ENCODE measurements around the gene AKR7A2. TPM values are rescaled to one million over a fixed set of nuclear protein-coding genes. Genes with fewer than 3 reads are reported as not detected.

The AKR7A2 gene
- total and polyA plus RNA-seq, 9 of the 15 experiments (the other 6 are each of a cell fraction or from before 2014, with no cell fraction given) = 2.0 to 78.4 (median 49.4) TPM

GRCh38 chr1:19344372-19344810 is 32.4 kb upstream of the AKR7A2 start (continued):
- no peak for TF ChIP-seq FOXP4 (CRISPR knock-in tag; IDR thresholded peaks at IDR 0.05; ENCODE audit: borderline replicate concordance)
- TF ChIP-seq MTA1 (IDR thresholded peaks at IDR 0.05; ENCODE audit: borderline replicate concordance) = no peak
- TF ChIP-seq OTX1 (CRISPR knock-in tag; IDR thresholded peaks at IDR 0.05) = no peak
- no peak for TF ChIP-seq ZNF695 (CRISPR knock-in tag; IDR thresholded peaks at IDR 0.05)
- no peak for TF ChIP-seq U2AF1 (optimal IDR thresholded peaks at IDR 0.05; ENCODE audit: low read depth, low read length)
- 0 out of 2 replicates have a peak, but pooled peaks have one; percentile 16 for TF ChIP-seq MAX (CRISPR knock-in tag; IDR thresholded peaks at IDR 0.05)
- no peak for TF ChIP-seq TCF15 (CRISPR knock-in tag; IDR thresholded peaks at IDR 0.05)
- TF ChIP-seq CGGBP1 (CRISPR knock-in tag; IDR thresholded peaks at IDR 0.05) = no peak
- no peak for TF ChIP-seq TGIF2 (CRISPR knock-in tag; IDR thresholded peaks at IDR 0.05)
- TF ChIP-seq JUNB (CRISPR knock-in tag; conservative IDR thresholded peaks at IDR 0.05) = no peak
- no peak for TF ChIP-seq NFXL1 (CRISPR knock-in tag; IDR thresholded peaks at IDR 0.05)
- TF ChIP-seq ETS2 (tag; IDR thresholded peaks at IDR 0.05; ENCODE audit: borderline replicate concordance, poor library complexity, severe bottlenecking) = no peak
- peak; percentile 65 to 88 for TF ChIP-seq RAD21 (CRISPR knock-in tag; conservative IDR thresholded peaks at IDR 0.05 in 1 of 2, IDR thresholded peaks at IDR 0.05 in 1 of 2)
- no peak for TF ChIP-seq E2F8 (IDR thresholded peaks at IDR 0.05; ENCODE audit: low read depth, partially characterized antibody)
- peak; percentile 43; the same call in 1 of the 2 replicates for TF ChIP-seq RB1 (IDR thresholded peaks at IDR 0.05; ENCODE audit: low read depth)
- TF ChIP-seq FOXO4 (CRISPR knock-in tag; IDR thresholded peaks at IDR 0.05) = no peak
- TF ChIP-seq ZBTB1 (CRISPR knock-in tag; IDR thresholded peaks at IDR 0.05; ENCODE audit: borderline replicate concordance, low read depth) = no peak
- TF ChIP-seq ZNF124 (CRISPR knock-in tag; IDR thresholded peaks at IDR 0.05) = no peak
- TF ChIP-seq HINFP (tag; conservative IDR thresholded peaks at IDR 0.05; ENCODE audit: low read depth) = no peak

Data from K562 (cell line).